Breast epithelium (tissue), 3 donors: ENCODE data around the gene FIG4.

Experiments
- POLR2A ChIP-seq: fragments of 450-650 bp; IDR thresholded peaks from one replicate; pipeline ENCODE4 v1.6.1; 2016; ENCODE audit warnings: antibody characterized with exemption, mild to moderate bottlenecking, moderate library complexity
- POLR2AphosphoS5 ChIP-seq, 3 donors: sonication (generic); formaldehyde crosslinking; IDR thresholded peaks; one replicate each; pipeline ENCODE4 v1.6.1; 2017; ENCODE audit warnings: antibody characterized with exemption in 3 of 3
- TF ChIP-seq, protein P1 (sequence below), 3 donors: fragments of 450-650 bp; IDR thresholded peaks; one replicate each; pipeline ENCODE4 v1.5.1; 2016 to 2017; ENCODE audit warnings: antibody characterized with exemption in 3 of 3, mild to moderate bottlenecking in 3 of 3, moderate library complexity in 3 of 3

DNA sequence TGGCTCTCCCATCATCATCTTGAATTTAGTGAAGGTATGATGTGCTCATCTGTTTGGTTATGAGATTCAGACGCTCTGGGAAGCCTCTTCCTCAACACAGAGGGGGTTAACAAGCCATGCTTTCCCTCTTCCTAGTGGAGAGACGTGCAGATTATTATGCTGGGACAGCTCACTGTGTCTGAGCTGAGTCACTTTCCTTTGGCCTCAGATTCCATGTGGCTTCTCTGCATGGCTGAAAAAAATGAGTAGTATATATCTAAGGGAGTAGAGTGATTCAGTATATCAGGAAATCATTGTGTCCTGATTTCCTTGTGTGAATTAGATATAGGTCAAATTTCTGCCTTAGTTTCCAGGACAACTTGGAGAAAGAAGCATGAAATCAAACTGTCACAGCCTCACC, 52.6 kb downstream of the FIG4 start:
- TF ChIP-seq, protein P1, sequence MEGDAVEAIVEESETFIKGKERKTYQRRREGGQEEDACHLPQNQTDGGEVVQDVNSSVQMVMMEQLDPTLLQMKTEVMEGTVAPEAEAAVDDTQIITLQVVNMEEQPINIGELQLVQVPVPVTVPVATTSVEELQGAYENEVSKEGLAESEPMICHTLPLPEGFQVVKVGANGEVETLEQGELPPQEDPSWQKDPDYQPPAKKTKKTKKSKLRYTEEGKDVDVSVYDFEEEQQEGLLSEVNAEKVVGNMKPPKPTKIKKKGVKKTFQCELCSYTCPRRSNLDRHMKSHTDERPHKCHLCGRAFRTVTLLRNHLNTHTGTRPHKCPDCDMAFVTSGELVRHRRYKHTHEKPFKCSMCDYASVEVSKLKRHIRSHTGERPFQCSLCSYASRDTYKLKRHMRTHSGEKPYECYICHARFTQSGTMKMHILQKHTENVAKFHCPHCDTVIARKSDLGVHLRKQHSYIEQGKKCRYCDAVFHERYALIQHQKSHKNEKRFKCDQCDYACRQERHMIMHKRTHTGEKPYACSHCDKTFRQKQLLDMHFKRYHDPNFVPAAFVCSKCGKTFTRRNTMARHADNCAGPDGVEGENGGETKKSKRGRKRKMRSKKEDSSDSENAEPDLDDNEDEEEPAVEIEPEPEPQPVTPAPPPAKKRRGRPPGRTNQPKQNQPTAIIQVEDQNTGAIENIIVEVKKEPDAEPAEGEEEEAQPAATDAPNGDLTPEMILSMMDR (IDR thresholded peaks at IDR 0.05) = no peak
- TF ChIP-seq POLR2AphosphoS5 (IDR thresholded peaks at IDR 0.05) = no peak
- no peak for TF ChIP-seq POLR2A
